ENCODE measurements around the gene RPL38. TPM values are rescaled to one million over a fixed set of nuclear protein-coding genes. Genes with fewer than 3 reads are reported as not detected.

RPL38 gene
- total and polyA plus RNA-seq, 2 experiments from 2014 or later = 115 to 999 TPM

GRCh38 chr17:74223901-74224300 is 20.4 kb downstream of the RPL38 start:
- Histone ChIP-seq H3K9me3 (ENCODE audit: low read depth) (no peaks in the 10 kb centered on the region), H3K4me1 (ENCODE audit: low read depth) (no peaks in the 10 kb centered on the region), H3K4me3 (no peak overlapping the region), H3K27me3 (no peaks in the 10 kb centered on the region), H3K27ac (no peak overlapping the region), H3K36me3 (no peaks in the 10 kb centered on the region)
- TF ChIP-seq CTCF (IDR thresholded peaks at IDR 0.05; ENCODE audit: low read depth, low read length) = no peak
- no peak for DNase-seq (ENCODE audit: low read depth in 1 of 2, low spot score in 1 of 2)

- no peak for TF ChIP-seq CTCF (IDR thresholded peaks at IDR 0.05; ENCODE audit: low read depth, low read length)
- H3K27ac ChIP-seq = no peak overlapping the region
- DNase-seq (ENCODE audit: low read depth in 1 of 2, low spot score in 1 of 2) = no peak
These were observed 21.7 kb downstream of the RPL38 start for GRCh38 chr17:74224959-74225725.

GRCh38 chr17:74226252-74226651 is 22.8 kb downstream of the RPL38 start:
- H3K36me3 ChIP-seq = no peaks in the 10 kb centered on the region
- no peaks in the 10 kb centered on the region for H3K4me1 ChIP-seq (ENCODE audit: low read depth)
- H3K27me3 ChIP-seq = no peaks in the 10 kb centered on the region
- H3K27ac ChIP-seq = no peak overlapping the region
- DNase-seq (ENCODE audit: low read depth in 1 of 2, low spot score in 1 of 2) = no peak
- H3K4me3 ChIP-seq = no peak overlapping the region
- no peak for TF ChIP-seq CTCF (IDR thresholded peaks at IDR 0.05; ENCODE audit: low read depth, low read length)
- H3K9me3 ChIP-seq (ENCODE audit: low read depth) = no peaks in the 10 kb centered on the region

More at GRCh38 chr17:74224959-74225725, 21.7 kb downstream of the RPL38 start:
- Histone ChIP-seq H3K4me1 (ENCODE audit: low read depth) (no peaks in the 10 kb centered on the region), H3K27me3 (no peaks in the 10 kb centered on the region), H3K4me3 (no peak overlapping the region), H3K36me3 (no peaks in the 10 kb centered on the region), H3K9me3 (ENCODE audit: low read depth) (no peaks in the 10 kb centered on the region)

GRCh38 chr17:74227271-74228080 is 24.0 kb downstream of the RPL38 start:
- H3K27me3 ChIP-seq = no peaks in the 10 kb centered on the region
- no peak for DNase-seq (ENCODE audit: low read depth in 1 of 2, low spot score in 1 of 2)
- no peaks in the 10 kb centered on the region for H3K4me1 ChIP-seq (ENCODE audit: low read depth)
- TF ChIP-seq CTCF (IDR thresholded peaks at IDR 0.05; ENCODE audit: low read depth, low read length) = no peak
- H3K27ac ChIP-seq = no peak overlapping the region
- no peak overlapping the region for H3K4me3 ChIP-seq
- no peaks in the 10 kb centered on the region for H3K36me3 ChIP-seq
- no peaks in the 10 kb centered on the region for H3K9me3 ChIP-seq (ENCODE audit: low read depth)

- no peaks in the 10 kb centered on the region for H3K27me3 ChIP-seq
- H3K4me1 ChIP-seq (ENCODE audit: low read depth) = no peaks in the 10 kb centered on the region
- H3K9me3 ChIP-seq (ENCODE audit: low read depth) = no peaks in the 10 kb centered on the region
- DNase-seq (ENCODE audit: low read depth in 1 of 2, low spot score in 1 of 2) = no peak
- no peak overlapping the region for H3K27ac ChIP-seq
- TF ChIP-seq CTCF (IDR thresholded peaks at IDR 0.05; ENCODE audit: low read depth, low read length) = no peak
- no peaks in the 10 kb centered on the region for H3K36me3 ChIP-seq
- no peak overlapping the region for H3K4me3 ChIP-seq
These were observed 25.0 kb downstream of the RPL38 start for GRCh38 chr17:74228306-74228978.
